ENCODE results near the gene RASAL2. TPM values are rescaled to one million over a fixed set of nuclear protein-coding genes. Genes with fewer than 3 reads are reported as not detected.

The RASAL2 gene
- total RNA-seq, 5 donors from 2014 or later (not counting 1 experiment from before 2014, with no cell fraction given), result 0.05 to 0.19 (median 0.11) TPM; not detected in 1

GRCh38 chr1:178477373-178477772, 383.5 kb downstream of the RASAL2 start:
- WGBS (ENCODE audit: insufficient coverage), result no CpG with 5 or more reads among the region's 4 CpGs
- CTCF ChIA-PET, result no interaction called here
- peaks cover 12 to 35% of the 10 kb centered on the region in 2 donors for H3K27me3 Mint-ChIP-seq

GRCh38 chr1:178477841-178478240, 383.9 kb downstream of the RASAL2 start:
- H3K9me3 Mint-ChIP-seq, result no peaks in the 10 kb centered on the region
- H3K4me3 Mint-ChIP-seq, result no peak overlapping the region
- ATAC-seq (replicated peaks in 1 of 4) (no peak), DNase-seq (no peak)
- Histone ChIP-seq H3K36me3 (ENCODE audit: control insufficient read depth in 2 of 2, extremely low read depth in 1 of 2, insufficient read depth in 1 of 2, low read length in 1 of 2) (no peaks in the 10 kb centered on the region), H3K27me3 (replicated peaks in 1 of 2; ENCODE audit: control insufficient read depth in 2 of 2, extremely low read depth in 1 of 2, insufficient read depth in 2 of 2, low read length in 1 of 2) (no peaks in the 10 kb centered on the region), H3K9me3 (no peaks in the 10 kb centered on the region), H3K4me3 (ENCODE audit: control insufficient read depth in 1 of 2, extremely low read depth in 1 of 2, low read length in 1 of 2) (no peak overlapping the region), H3K27ac (ENCODE audit: low read length) (no peak overlapping the region), H3K4me1 (ENCODE audit: control insufficient read depth in 1 of 2, extremely low read depth in 1 of 2, insufficient read depth in 2 of 2, low read length in 2 of 2) (no peaks in the 10 kb centered on the region)
- no CpG with 5 or more reads among the region's 1 CpG for WGBS (ENCODE audit: insufficient coverage)
- H3K36me3 Mint-ChIP-seq, result no peaks in the 10 kb centered on the region
- H3K4me1 Mint-ChIP-seq, result no peaks in the 10 kb centered on the region
- CTCF ChIA-PET, result no interaction called here
- POLR2A ChIA-PET, result no interaction called here
- H3K27ac Mint-ChIP-seq, result no peak overlapping the region
- H3K27me3 Mint-ChIP-seq, result peaks cover 8 to 33% of the 10 kb centered on the region in 2 donors

More at GRCh38 chr1:178477373-178477772, 383.5 kb downstream of the RASAL2 start:
- Histone ChIP-seq H3K27me3 (replicated peaks in 1 of 2; ENCODE audit: control insufficient read depth in 2 of 2, extremely low read depth in 1 of 2, insufficient read depth in 2 of 2, low read length in 1 of 2) (no peaks in the 10 kb centered on the region), H3K9me3 (no peaks in the 10 kb centered on the region), H3K27ac (ENCODE audit: low read length) (no peak overlapping the region), H3K36me3 (ENCODE audit: control insufficient read depth in 2 of 2, extremely low read depth in 1 of 2, insufficient read depth in 1 of 2, low read length in 1 of 2) (no peaks in the 10 kb centered on the region), H3K4me3 (ENCODE audit: control insufficient read depth in 1 of 2, extremely low read depth in 1 of 2, low read length in 1 of 2) (no peak overlapping the region), H3K4me1 (ENCODE audit: control insufficient read depth in 1 of 2, extremely low read depth in 1 of 2, insufficient read depth in 2 of 2, low read length in 2 of 2) (no peaks in the 10 kb centered on the region)
- H3K4me1 Mint-ChIP-seq, result no peaks in the 10 kb centered on the region
- POLR2A ChIA-PET, result no interaction called here
- no peak overlapping the region for H3K27ac Mint-ChIP-seq
- H3K36me3 Mint-ChIP-seq, result no peaks in the 10 kb centered on the region
- no peak overlapping the region for H3K4me3 Mint-ChIP-seq
- no peak for DNase-seq
- no peaks in the 10 kb centered on the region for H3K9me3 Mint-ChIP-seq
- no peak for ATAC-seq (replicated peaks in 1 of 4)

- WGBS (ENCODE audit: insufficient coverage), result 69% methylated on average over 3 of the region's 5 CpGs
- no peak overlapping the region for H3K4me3 Mint-ChIP-seq
- no peaks in the 10 kb centered on the region for H3K36me3 ChIP-seq (ENCODE audit: control insufficient read depth in 2 of 2, extremely low read depth in 1 of 2, insufficient read depth in 1 of 2, low read length in 1 of 2)
- DNase-seq (no peak), ATAC-seq (replicated peaks in 1 of 4) (no peak)
- H3K4me3 ChIP-seq (ENCODE audit: control insufficient read depth in 1 of 2, extremely low read depth in 1 of 2, low read length in 1 of 2), result no peak overlapping the region
- H3K27ac Mint-ChIP-seq, result no peak overlapping the region
- no peaks in the 10 kb centered on the region for H3K36me3 Mint-ChIP-seq
- ChIA-PET POLR2A (no interaction called here), CTCF (no interaction called here)
- H3K9me3 ChIP-seq, result no peaks in the 10 kb centered on the region
- H3K27me3 Mint-ChIP-seq, result peaks cover 18 to 19% of the 10 kb centered on the region in 2 donors
- peaks cover 0 to 15% of the 10 kb centered on the region in 2 experiments for H3K27me3 ChIP-seq (replicated peaks in 1 of 2; ENCODE audit: control insufficient read depth in 2 of 2, extremely low read depth in 1 of 2, insufficient read depth in 2 of 2, low read length in 1 of 2)
- H3K4me1 ChIP-seq (ENCODE audit: control insufficient read depth in 1 of 2, extremely low read depth in 1 of 2, insufficient read depth in 2 of 2, low read length in 2 of 2), result no peaks in the 10 kb centered on the region
- H3K4me1 Mint-ChIP-seq, result no peaks in the 10 kb centered on the region
- H3K9me3 Mint-ChIP-seq, result no peaks in the 10 kb centered on the region
- no peak overlapping the region for H3K27ac ChIP-seq (ENCODE audit: low read length)
Measured at GRCh38 chr1:178483251-178483957, 389.5 kb downstream of the RASAL2 start.

GRCh38 chr1:178484698-178485225, 390.9 kb downstream of the RASAL2 start:
- peaks cover 0 to 17% of the 10 kb centered on the region in 2 experiments for H3K27me3 ChIP-seq (replicated peaks in 1 of 2; ENCODE audit: control insufficient read depth in 2 of 2, extremely low read depth in 1 of 2, insufficient read depth in 2 of 2, low read length in 1 of 2)
- H3K36me3 Mint-ChIP-seq, result no peaks in the 10 kb centered on the region
- POLR2A ChIA-PET, result no interaction called here
- H3K27me3 Mint-ChIP-seq, result peaks cover 21% of the 10 kb centered on the region in 2 donors
- H3K4me1 Mint-ChIP-seq, result no peaks in the 10 kb centered on the region
- DNase-seq, result no peak
- no peaks in the 10 kb centered on the region for H3K9me3 ChIP-seq
- no peak for ATAC-seq (replicated peaks in 1 of 4)
- no CpG with 5 or more reads among the region's 3 CpGs for WGBS (ENCODE audit: insufficient coverage)
- H3K4me3 Mint-ChIP-seq, result no peak overlapping the region
- no peak overlapping the region for H3K4me3 ChIP-seq (ENCODE audit: control insufficient read depth in 1 of 2, extremely low read depth in 1 of 2, low read length in 1 of 2)
- no peaks in the 10 kb centered on the region for H3K4me1 ChIP-seq (ENCODE audit: control insufficient read depth in 1 of 2, extremely low read depth in 1 of 2, insufficient read depth in 2 of 2, low read length in 2 of 2)
- no peaks in the 10 kb centered on the region for H3K9me3 Mint-ChIP-seq
- no peak overlapping the region for H3K27ac Mint-ChIP-seq
- H3K36me3 ChIP-seq (ENCODE audit: control insufficient read depth in 2 of 2, extremely low read depth in 1 of 2, insufficient read depth in 1 of 2, low read length in 1 of 2), result no peaks in the 10 kb centered on the region
- CTCF ChIA-PET, result no interaction called here
- no peak overlapping the region for H3K27ac ChIP-seq (ENCODE audit: low read length)

- Mint-ChIP-seq H3K27me3 (peaks cover 18 to 21% of the 10 kb centered on the region in 2 donors), H3K9me3 (no peaks in the 10 kb centered on the region), H3K27ac (no peak overlapping the region), H3K4me1 (no peaks in the 10 kb centered on the region), H3K36me3 (no peaks in the 10 kb centered on the region), H3K4me3 (no peak overlapping the region)
- WGBS (ENCODE audit: insufficient coverage), result no CpG with 5 or more reads among the region's 3 CpGs
- no peak overlapping the region for H3K27ac ChIP-seq (ENCODE audit: low read length)
- ChIA-PET CTCF (no interaction called here), POLR2A (no interaction called here)
- no peak overlapping the region for H3K4me3 ChIP-seq (ENCODE audit: control insufficient read depth in 1 of 2, extremely low read depth in 1 of 2, low read length in 1 of 2)
- H3K4me1 ChIP-seq (ENCODE audit: control insufficient read depth in 1 of 2, extremely low read depth in 1 of 2, insufficient read depth in 2 of 2, low read length in 2 of 2), result no peaks in the 10 kb centered on the region
- ATAC-seq (replicated peaks in 1 of 4), result no peak
- H3K9me3 ChIP-seq, result no peaks in the 10 kb centered on the region
- DNase-seq, result no peak
- H3K27me3 ChIP-seq (replicated peaks in 1 of 2; ENCODE audit: control insufficient read depth in 2 of 2, extremely low read depth in 1 of 2, insufficient read depth in 2 of 2, low read length in 1 of 2), result peaks cover 0 to 19% of the 10 kb centered on the region in 2 experiments
- H3K36me3 ChIP-seq (ENCODE audit: control insufficient read depth in 2 of 2, extremely low read depth in 1 of 2, insufficient read depth in 1 of 2, low read length in 1 of 2), result no peaks in the 10 kb centered on the region
Measured at GRCh38 chr1:178485541-178485981, 391.7 kb downstream of the RASAL2 start.

GRCh38 chr1:178486100-178487069, 392.5 kb downstream of the RASAL2 start:
- ATAC-seq (replicated peaks in 1 of 4) (no peak), DNase-seq (no peak)
- Mint-ChIP-seq H3K27ac (no peak overlapping the region), H3K4me1 (no peaks in the 10 kb centered on the region), H3K27me3 (peaks cover 15 to 18% of the 10 kb centered on the region in 2 donors), H3K36me3 (no peaks in the 10 kb centered on the region), H3K4me3 (no peak overlapping the region), H3K9me3 (no peaks in the 10 kb centered on the region)
- no peaks in the 10 kb centered on the region for H3K9me3 ChIP-seq
- H3K36me3 ChIP-seq (ENCODE audit: control insufficient read depth in 2 of 2, extremely low read depth in 1 of 2, insufficient read depth in 1 of 2, low read length in 1 of 2), result no peaks in the 10 kb centered on the region
- ChIA-PET POLR2A (no interaction called here), CTCF (no interaction called here)
- H3K27ac ChIP-seq (ENCODE audit: low read length), result no peak overlapping the region
- H3K27me3 ChIP-seq (replicated peaks in 1 of 2; ENCODE audit: control insufficient read depth in 2 of 2, extremely low read depth in 1 of 2, insufficient read depth in 2 of 2, low read length in 1 of 2), result peaks cover 0 to 19% of the 10 kb centered on the region in 2 experiments
- H3K4me1 ChIP-seq (ENCODE audit: control insufficient read depth in 1 of 2, extremely low read depth in 1 of 2, insufficient read depth in 2 of 2, low read length in 2 of 2), result no peaks in the 10 kb centered on the region
- H3K4me3 ChIP-seq (ENCODE audit: control insufficient read depth in 1 of 2, extremely low read depth in 1 of 2, low read length in 1 of 2), result no peak overlapping the region
- 42% methylated on average over 50 of the region's 54 CpGs for WGBS (ENCODE audit: insufficient coverage)

All from T-cell (primary cell).